Spleen (tissue), 11 donors: ENCODE data around the gene PLXND1. TPM values are rescaled to one million over a fixed set of nuclear protein-coding genes. Genes with fewer than 3 reads are reported as not detected.
A peak's percentile ranks its signal among the peaks of the same experiment; 100 is the strongest.

Source experiments
- DNase-seq: peaks from one replicate; pipeline ENCODE4 v3.0.0-alpha.2; 2020
- H3K27ac ChIP-seq, 8 donors: fragments of 200-600 bp; sonication (generic) in 7 of 8; 1 replicate in 4 of 8; 2 replicates in 4 of 8; pipeline versions ENCODE4 v1.5.0 to v1.8.0; 2016 to 2021; ENCODE audit warnings: inconsistent platforms in 4 of 8, mild to moderate bottlenecking in 4 of 8, moderate library complexity in 1 of 8
- H3K27me3 ChIP-seq, 7 donors: fragments of 200-600 bp; sonication (generic) in 6 of 7; replicated peaks in 1 of 7; 1 replicate in 4 of 7; 2 replicates in 3 of 7; pipeline versions ENCODE4 v1.5.0 to v1.8.0; 2016 to 2021; ENCODE audit warnings: inconsistent platforms in 3 of 7, mild to moderate bottlenecking in 1 of 7
- H3K36me3 ChIP-seq, 6 donors: fragments of 200-600 bp; sonication (generic) in 5 of 6; 1 replicate in 4 of 6; 2 replicates in 2 of 6; pipeline versions ENCODE4 v1.5.0 to v1.8.0; 2016 to 2021; ENCODE audit warnings: inconsistent platforms in 2 of 6
- H3K4me1 ChIP-seq, 6 donors: fragments of 200-600 bp; sonication (generic) in 5 of 6; 1 replicate in 3 of 6; 2 replicates in 3 of 6; pipeline versions ENCODE4 v1.5.0 to v1.8.0; 2016 to 2021; ENCODE audit warnings: inconsistent platforms in 3 of 6
- H3K4me3 ChIP-seq, 8 donors: fragments of 200-600 bp; sonication (generic) in 7 of 8; 1 replicate in 4 of 8; 2 replicates in 4 of 8; pipeline versions ENCODE4 v1.5.0 to v1.8.0; 2016 to 2021; ENCODE audit warnings: inconsistent platforms in 4 of 8, mild to moderate bottlenecking in 4 of 8, moderate library complexity in 2 of 8
- H3K9me3 ChIP-seq, 8 donors: fragments of 200-600 bp; sonication (generic) in 7 of 8; 1 replicate in 4 of 8; 2 replicates in 4 of 8; pipeline versions ENCODE4 v1.5.0 to v1.8.0; 2016 to 2021; ENCODE audit warnings: inconsistent platforms in 4 of 8
- CTCF ChIP-seq, 11 experiments: fragments of 200-600 bp in 7 of 11; fragments of 450-650 bp in 4 of 11; sonication (generic) in 4 of 11; IDR thresholded peaks in 8 of 11; conservative IDR thresholded peaks in 3 of 11; 1 replicate in 7 of 11; 2 replicates in 4 of 11; pipeline versions ENCODE4 v1.4.0 to v1.8.0; 2016 to 2021; ENCODE audit warnings: antibody characterized with exemption in 11 of 11, inconsistent platforms in 4 of 11, mild to moderate bottlenecking in 1 of 11
- POLR2A ChIP-seq, 3 donors: fragments of 450-650 bp; IDR thresholded peaks; one replicate each; pipeline ENCODE4 v1.5.1; 2017; ENCODE audit warnings: antibody characterized with exemption in 3 of 3, mild to moderate bottlenecking in 1 of 3
- POLR2AphosphoS5 ChIP-seq, 3 donors: sonication (generic); formaldehyde crosslinking; IDR thresholded peaks; one replicate each; pipeline ENCODE4 v1.5.1; 2017; ENCODE audit warnings: antibody characterized with exemption in 3 of 3
- WGBS, 5 donors: extraction: QIAGEN DNeasy Blood & Tissue Kit in 3 of 5; methylation state at CpG; one replicate each; pipeline versions ENCODE4 v1.1.5 to v1.1.7; 2013 to 2018; 5-methylcytosine and 5-hydroxymethylcytosine counted together
- intact Hi-C: fragments of 100-400 bp; cut with DNase I; formaldehyde crosslinking; loops from one replicate; pipeline ENCODE4 v1.15.0; 2023; ENCODE audit warnings: low total_unique reads
- polyA plus RNA-seq, 3 donors: library from polyadenylated mRNA; stranded (reverse); fragments of 200-250 nt; gene quantifications; one replicate each; pipeline ENCODE4 v1.2.1, GENCODE V29; 2013
- small RNA-seq, 4 donors: library from RNA; depleted of rRNA; stranded (forward); fragments of <200 nt; gene quantifications; one replicate each; pipeline ENCODE3, GENCODE V24; 2016
- total RNA-seq, 7 donors: library from RNA; depleted of rRNA in 3 of 7; stranded (reverse); fragments of >200 nt in 3 of 7; fragmentation: NEBNext Ultra II Directional in 4 of 7; extraction: Animal tissue kit (Norgen Biotek cat#: 25700) in 4 of 7; gene quantifications; one replicate each; pipeline versions ENCODE4 v1.1.0 to v1.2.1, GENCODE V29; 2016 to 2021
- donor health status: healthy with polysubstance abuse.
- donor health status: DM: no; HTN: no; CAD: no; lungs with moderate emphysema.
- donor health status: DM: no; HTN: no; CAD: no.
- donor health status: Bipolar disorder and iron deficiency.
- donor health status: healthy.
- donor health status: DM: no; HTN: no; CAD: no.
- donor health status: DM: yes; HTN: yes; CAD: no.

Gene PLXND1
- total and polyA plus RNA-seq, 10 donors, result 44.4 to 238 (median 164) TPM

GRCh38 chr3:129507181-129507831 lies 99.2 kb downstream of the PLXND1 start:
- Histone ChIP-seq H3K27me3 (no peaks in the 10 kb centered on the region), H3K36me3 (peaks cover 0 to 80% (median 9%) of the 10 kb centered on the region in 6 donors)

GRCh38 chr3:129506231-129506742 lies 100.2 kb downstream of the PLXND1 start:
- DNase-seq, result peak; percentile 32
- Histone ChIP-seq H3K27me3 (no peaks in the 10 kb centered on the region), H3K4me1 (peaks cover 0 to 37% (median 22%) of the 10 kb centered on the region in 6 donors), H3K27ac (no peak overlapping the region), H3K9me3 (no peaks in the 10 kb centered on the region), H3K4me3 (no peak overlapping the region), H3K36me3 (peaks cover 0 to 80% (median 9%) of the 10 kb centered on the region in 6 donors)
- intact Hi-C loops, result no loop called here
- TF ChIP-seq POLR2A (IDR thresholded peaks at IDR 0.05) (no peak), POLR2AphosphoS5 (IDR thresholded peaks at IDR 0.05) (no peak), CTCF (IDR thresholded peaks at IDR 0.05 in 8 of 11, conservative IDR thresholded peaks at IDR 0.05 in 3 of 11) (no peak)
- WGBS, 5 donors, result 68 to 89% (median 86%) methylated on average over 9 of the region's 9 CpGs

More at GRCh38 chr3:129507181-129507831, 99.2 kb downstream of the PLXND1 start:
- Histone ChIP-seq H3K4me3 (no peak overlapping the region), H3K27ac (no peak overlapping the region), H3K9me3 (no peaks in the 10 kb centered on the region), H3K4me1 (peaks cover 0 to 37% (median 22%) of the 10 kb centered on the region in 6 donors)
- TF ChIP-seq CTCF (IDR thresholded peaks at IDR 0.05 in 8 of 11, conservative IDR thresholded peaks at IDR 0.05 in 3 of 11) (no peak), POLR2AphosphoS5 (IDR thresholded peaks at IDR 0.05) (peak in 2 of 3 donors; percentile 28 to 67)
- intact Hi-C loops, result no loop called here
- WGBS, 5 donors, result 76 to 86% (median 82%) methylated on average over 6 to 9 of the region's 9 CpGs
- peak; percentile 76 for DNase-seq

- 79 to 94% (median 87%) methylated on average over 6 of the region's 6 CpGs for WGBS, 5 donors
- no peaks in the 10 kb centered on the region for H3K27me3 ChIP-seq
- H3K9me3 ChIP-seq, result no peaks in the 10 kb centered on the region
- no peak overlapping the region for H3K27ac ChIP-seq
- peaks cover 0 to 37% (median 22%) of the 10 kb centered on the region in 6 donors for H3K4me1 ChIP-seq
- TF ChIP-seq POLR2AphosphoS5 (IDR thresholded peaks at IDR 0.05) (no peak), CTCF (IDR thresholded peaks at IDR 0.05 in 8 of 11, conservative IDR thresholded peaks at IDR 0.05 in 3 of 11) (no peak), POLR2A (IDR thresholded peaks at IDR 0.05) (no peak)
- peak; percentile 27 for DNase-seq
- peaks cover 0 to 87% (median 9%) of the 10 kb centered on the region in 6 donors for H3K36me3 ChIP-seq
- no peak overlapping the region for H3K4me3 ChIP-seq
- intact Hi-C loops, result no loop called here
These were observed 101.1 kb downstream of the PLXND1 start for GRCh38 chr3:129505341-129505740.

Small RNAs within 50 kb of the gene (small RNA-seq; reads per million reads assigned to genes)
- gene RN7SL752P, result 0 reads per million in 4 donors

Other genes starting within 250 kb of the PLXND1 start
- gene EFCAB12, start 178.0 kb downstream of the PLXND1 start, total RNA-seq, result 1 to 10 TPM in 4 of 7 donors, under 1 TPM in 3; 0.52 to 2.1 (median 1.6) TPM
- gene EFCAB12, start 178.0 kb downstream of the PLXND1 start, polyA plus RNA-seq, result 1 to 10 TPM in 1 of 3 donors, under 1 TPM in 2; 0.20 to 1.0 (median 0.99) TPM
- 10 to 100 TPM; 47.7 to 72.6 (median 58.4) TPM for gene MBD4, start 166.7 kb downstream of the PLXND1 start, total RNA-seq
- 10 to 100 TPM; 40.0 to 52.2 (median 41.4) TPM for gene MBD4, start 166.7 kb downstream of the PLXND1 start, polyA plus RNA-seq
- 10 to 100 TPM; 17.7 to 31.3 (median 25.2) TPM for gene IFT122, start 166.5 kb downstream of the PLXND1 start, total RNA-seq
- 1 to 10 TPM; 5.2 to 8.8 (median 8.5) TPM for gene IFT122, start 166.5 kb downstream of the PLXND1 start, polyA plus RNA-seq
- gene RHO, start 78.0 kb downstream of the PLXND1 start, total RNA-seq, result not detected
- gene RHO, start 78.0 kb downstream of the PLXND1 start, polyA plus RNA-seq, result not detected
- not detected for gene H1-8, start 63.5 kb downstream of the PLXND1 start, total RNA-seq
- not detected for gene H1-8, start 63.5 kb downstream of the PLXND1 start, polyA plus RNA-seq